K562 (cell line): ENCODE data around the gene PCED1B. TPM values are rescaled to one million over a fixed set of nuclear protein-coding genes. Genes with fewer than 3 reads are reported as not detected.
A peak's percentile ranks its signal among the peaks of the same experiment; 100 is the strongest.

Experiments
- ATAC-seq: fragments of 200-7000 bp; cut with Tn5 transposase; 3 replicates; pipeline ENCODE4 v1.9.1; 2020; ENCODE audit warnings: moderate library complexity
- BruUV-seq: library from RNA; stranded (reverse); fragments of 400-500 nt; replicated peaks from 2 replicates; lab custom pipeline; 2021; lab: Mats Ljungman, UMichigan
- CTCF ChIA-PET: fragments of 300-600 bp; formaldehyde crosslinking; extraction: SDS; loops from one replicate; lab custom pipeline; 2021; ENCODE audit warnings: low intra/inter-chr PET ratio; lab: Yijun Ruan, JAX
- POLR2A ChIA-PET: fragments of 300-600, 350-650 bp; sonication (Branson Sonifier 250); formaldehyde crosslinking; extraction: SDS; loops from one replicate; lab custom pipeline; 2021; ENCODE audit warnings: antibody characterized with exemption, inconsistent platforms; lab: Yijun Ruan, JAX
- DNase-seq, 4 experiments: peaks; one replicate each; pipeline versions ENCODE4 v3.0.0 to v3.0.0-alpha.2; 2011 to 2018; ENCODE audit warnings: low spot score in 3 of 4, mixed read lengths in 3 of 4; ENCODE audit errors: extremely low read depth in 1 of 4
- FAIRE-seq: peaks from 2 replicates; lab custom pipeline; 2011; peaks lifted over from hg19 to GRCh38; lab: Jason Lieb, UNC
- H2AFZ ChIP-seq: 2 replicates; pipeline ENCODE4 v1.6.0; 2011; ENCODE audit warnings: low read depth, low read length, control low read depth, inconsistent platforms
- H3K27ac ChIP-seq: fragments of 200-600 bp; 3 replicates; pipeline ENCODE4 v1.8.0; 2011; ENCODE audit warnings: low read depth, mild to moderate bottlenecking, control low read depth, inconsistent platforms, low read length, moderate library complexity, mixed read lengths; ENCODE audit errors: extremely low read depth
- H3K27me3 ChIP-seq, 2 experiments: fragments of 300-600 bp in 1 of 2; 2 replicates in 1 of 2; 3 replicates in 1 of 2; pipeline versions ENCODE4 v1.6.0 to v1.8.0; 2011; ENCODE audit warnings: inconsistent platforms in 2 of 2, low read length in 2 of 2, mild to moderate bottlenecking in 1 of 2, mixed read lengths in 1 of 2, moderate library complexity in 1 of 2; ENCODE audit not compliant: control insufficient read depth in 2 of 2, insufficient read depth in 2 of 2
- H3K36me3 ChIP-seq: fragments of 300-600 bp; 3 replicates; pipeline ENCODE4 v1.8.0; 2011; ENCODE audit warnings: mild to moderate bottlenecking, low read length, inconsistent platforms; ENCODE audit not compliant: control insufficient read depth, insufficient read depth
- H3K4me1 ChIP-seq, 2 experiments: fragments of 200-600 bp in 1 of 2; replicated peaks in 1 of 2; 2 replicates in 1 of 2; 3 replicates in 1 of 2; pipeline versions ENCODE4 v1.5.1 to v1.8.0; 2011; ENCODE audit warnings: inconsistent platforms in 2 of 2, low read length in 2 of 2, mild to moderate bottlenecking in 1 of 2, mixed read lengths in 1 of 2, moderate library complexity in 1 of 2; ENCODE audit not compliant: control insufficient read depth in 2 of 2, insufficient read depth in 2 of 2
- H3K4me2 ChIP-seq: 2 replicates; pipeline ENCODE4 v1.6.1; 2011; ENCODE audit warnings: low read length, control low read depth, inconsistent platforms, mixed read lengths; ENCODE audit not compliant: insufficient read depth
- H3K4me3 ChIP-seq: fragments of 200-600 bp; sonication (generic), shearing (Covaris generic); 2 replicates; pipeline ENCODE4 v1.5.1; 2016; ENCODE audit warnings: control low read depth, inconsistent platforms
- H3K79me2 ChIP-seq: fragments of 200-600 bp; 3 replicates; pipeline ENCODE4 v1.8.0; 2011; ENCODE audit warnings: low read length, inconsistent platforms; ENCODE audit not compliant: control insufficient read depth, insufficient read depth
- H3K9ac ChIP-seq, 2 experiments: 2 replicates each; pipeline versions ENCODE4 v1.6.0 to v1.6.1; 2011; ENCODE audit warnings: low read depth in 2 of 2, low read length in 2 of 2, control low read depth in 1 of 2, inconsistent platforms in 1 of 2, mild to moderate bottlenecking in 1 of 2, mixed read lengths in 1 of 2; ENCODE audit not compliant: insufficient read depth in 1 of 2
- H3K9me1 ChIP-seq: one replicate; pipeline ENCODE4 v1.6.0; 2011; ENCODE audit warnings: inconsistent platforms, mild to moderate bottlenecking, low read length, moderate library complexity; ENCODE audit not compliant: control insufficient read depth, insufficient read depth
- H3K9me3 ChIP-seq: replicated peaks from 2 replicates; pipeline ENCODE4 v1.5.1; 2011; ENCODE audit warnings: low read depth, low read length, inconsistent platforms; ENCODE audit not compliant: control insufficient read depth, insufficient read depth
- H4K20me1 ChIP-seq: replicated peaks from 2 replicates; pipeline ENCODE4 v1.6.1; 2011; ENCODE audit warnings: low read length, inconsistent platforms, mixed read lengths; ENCODE audit not compliant: control insufficient read depth, insufficient read depth
- HNRNPUL1 ChIP-seq: fragments of 200-400 bp; formaldehyde crosslinking; IDR thresholded peaks from 2 replicates; pipeline ENCODE4 v1.6.1; 2017; ENCODE audit warnings: low read length
- NFRKB ChIP-seq: fragments of 450-650 bp; IDR thresholded peaks from 2 replicates; pipeline ENCODE4 v1.6.1; 2016; ENCODE audit warnings: low read depth
- ZBTB40 ChIP-seq, 2 experiments: fragments of 450-650 bp in 1 of 2; sonication (generic) in 1 of 2; formaldehyde crosslinking in 1 of 2; IDR thresholded peaks; 2 replicates each; pipeline versions ENCODE4 v1.7.1 to v1.9.0; 2016 to 2022; ENCODE audit warnings: inconsistent platforms in 1 of 2, mild to moderate bottlenecking in 1 of 2, missing genetic modification reagents in 1 of 2
- WGBS: fragments of 100-300 bp; shearing (Covaris generic); methylation state at CpG from one replicate; pipeline ENCODE4 v1.1.6; 2016; ENCODE audit warnings: low coverage, mixed read lengths; ENCODE audit not compliant: insufficient coverage; ENCODE audit errors: missing lambda C conversion rate; 5-methylcytosine and 5-hydroxymethylcytosine counted together
- in situ Hi-C: fragments of 300-500 bp; cut with MboI; formaldehyde crosslinking; loops from 4 replicates; pipeline ENCODE4 v1.15.0; 2018; ENCODE audit warnings: inconsistent platforms, mixed read lengths
- intact Hi-C: fragments of 100-400 bp; cut with micrococcal nuclease; formaldehyde crosslinking; loops from 2 replicates; pipeline ENCODE4 v1.14.2; 2022
- polyA plus RNA-seq, 8 experiments: library from polyadenylated mRNA; depleted of rRNA in 4 of 8; stranded (reverse) in 5 of 8; unstranded in 3 of 8; fragments of >200 nt; fragmentation: Nextera tagmentation in 2 of 8; fragmentation: Illumina TruSeq in 1 of 8; extraction: Ambion mirVana in 2 of 8; extraction: Trizol in 1 of 8; gene quantifications; 2 replicates each; pipeline versions ENCODE4 v1.2.1 to v1.2.3, GENCODE V29; 2011 to 2014; ENCODE audit warnings: inconsistent platforms in 1 of 8, missing spikeins in 1 of 8
- total RNA-seq, 7 experiments: library from RNA; depleted of rRNA in 6 of 7; stranded (reverse); fragments of >200 nt in 6 of 7; fragmentation: Illumina TruSeq in 2 of 7; extraction: Trizol in 2 of 7; gene quantifications; 2 replicates each; pipeline versions ENCODE4 v1.2.1 to v1.2.3, GENCODE V29; 2011 to 2021; ENCODE audit warnings: low replicate concordance in 1 of 7

Gene PCED1B
- total and polyA plus RNA-seq, 9 of the 15 experiments (the other 6 are each of a cell fraction or from before 2014, with no cell fraction given) = 1.2 to 9.3 (median 2.5) TPM

- no peaks in the 10 kb centered on the region for H3K27me3 ChIP-seq
- no TSS peak for BruUV-seq
- H2AFZ ChIP-seq = peak overlapping the region; percentile 66
- ATAC-seq = no peak
- TF ChIP-seq NFRKB (peak; percentile 15; the same call in 1 of the 2 replicates), ZBTB40 (IDR thresholded peaks at IDR 0.05) (peak; percentile 85), ZBTB40 (CRISPR knock-in tag; IDR thresholded peaks at IDR 0.05) (no peak), HNRNPUL1 (no peak)
- ChIA-PET CTCF (no interaction called here), POLR2A (interaction anchor here (0.7 to 2.0 kb wide), 2 partner anchors 12 to 58 kb away, joined by 4 to 6 read pairs; no protein-coding TSS in a partner anchor)
- FAIRE-seq = no peak
- H3K27ac ChIP-seq = peak overlapping the region; percentile 49; the same call in 1 of the 3 replicates
- H3K9ac ChIP-seq = 0 out of 4 replicates have a peak overlapping the region, but pooled peaks of 1 of the 2 experiments have one; percentile 10
- H3K79me2 ChIP-seq = no peaks in the 10 kb centered on the region
- no peak for DNase-seq
- intact Hi-C loops = loop anchor here (2.0 to 10.0 kb wide), 2 partner anchors 135 to 161 kb away; partner anchors contain the start of genes AMIGO2 and PCED1B
- no peaks in the 10 kb centered on the region for H3K9me1 ChIP-seq
- H3K4me1 ChIP-seq = peaks cover 3 to 26% of the 10 kb centered on the region in 2 experiments; a peak in 4 of 5 replicates
- H3K4me3 ChIP-seq = no peak overlapping the region
- H3K36me3 ChIP-seq = no peaks in the 10 kb centered on the region
- WGBS = 33% methylated on average over 3 of the region's 3 CpGs
- H3K4me2 ChIP-seq = no peak overlapping the region
- H4K20me1 ChIP-seq = no peaks in the 10 kb centered on the region
- in situ Hi-C loops = no loop called here
- H3K9me3 ChIP-seq = no peaks in the 10 kb centered on the region
Observed at GRCh38 chr12:47214001-47214619, 134.7 kb downstream of the PCED1B start.
